Measurements from ENCODE around the gene SEPSECS. TPM values are rescaled to one million over a fixed set of nuclear protein-coding genes. Genes with fewer than 3 reads are reported as not detected.

SEPSECS gene
- total and polyA plus RNA-seq, 9 of the 15 experiments (the other 6 are each of a cell fraction or from before 2014, with no cell fraction given) = 3.9 to 17.2 (median 7.9) TPM

DNA sequence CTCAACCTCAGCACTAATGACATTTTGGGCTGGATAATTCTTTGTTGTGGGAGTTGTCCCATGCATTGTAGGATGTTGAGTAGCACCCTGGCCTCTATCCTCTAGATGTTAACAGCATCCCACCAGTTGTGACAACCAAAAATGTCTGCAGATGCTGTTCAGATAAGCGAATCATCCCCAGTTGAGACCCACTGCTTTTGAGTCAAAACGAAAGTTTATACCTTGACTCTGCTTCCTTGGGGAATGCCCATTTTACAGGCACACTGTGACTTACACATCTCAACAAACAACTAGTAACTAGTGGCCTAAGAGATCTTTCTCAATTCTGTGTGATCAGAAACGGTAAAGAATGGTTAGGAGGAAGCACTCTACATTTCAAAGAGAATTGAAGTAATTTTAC, 37.0 kb downstream of the SEPSECS start:
- no peak overlapping the region for H3K9ac ChIP-seq (ENCODE audit: insufficient read depth in 1 of 2, low read depth in 2 of 2, low read length in 2 of 2)
- H3K4me3 ChIP-seq = no peak overlapping the region
- no peaks in the 10 kb centered on the region for H3K79me2 ChIP-seq (ENCODE audit: control insufficient read depth, insufficient read depth, low read length)
- ChIA-PET CTCF (ENCODE audit: low intra/inter-chr PET ratio) (no interaction called here), POLR2A (no interaction called here)
- TF ChIP-seq KLF16 (IDR thresholded peaks at IDR 0.05) (no peak), RB1 (IDR thresholded peaks at IDR 0.05; ENCODE audit: low read depth) (no peak), FOXA1 (IDR thresholded peaks at IDR 0.05; ENCODE audit: borderline replicate concordance) (no peak), SMC3 (conservative IDR thresholded peaks at IDR 0.05; ENCODE audit: insufficient read depth, low read depth, low read length) (no peak), TCFL5 (CRISPR knock-in tag; conservative IDR thresholded peaks at IDR 0.05) (no peak), LARP7 (IDR thresholded peaks at IDR 0.05) (no peak), FOS (IDR thresholded peaks at IDR 0.05; ENCODE audit: extremely low read depth, insufficient read length) (no peak), GATAD2B (IDR thresholded peaks at IDR 0.05; ENCODE audit: borderline replicate concordance) (no peak), PHB2 (IDR thresholded peaks at IDR 0.05; ENCODE audit: low read depth) (no peak), ZNF217 (CRISPR knock-in tag; IDR thresholded peaks at IDR 0.05) (no peak), CBX5 (IDR thresholded peaks at IDR 0.05; ENCODE audit: borderline replicate concordance, low read depth) (no peak), FOXA3 (CRISPR knock-in tag; conservative IDR thresholded peaks at IDR 0.05 in 1 of 2, IDR thresholded peaks at IDR 0.05 in 1 of 2) (no peak), HNRNPUL1 (IDR thresholded peaks at IDR 0.05; ENCODE audit: low read length) (no peak), ZNF780A (CRISPR knock-in tag; IDR thresholded peaks at IDR 0.05) (no peak), ARHGAP35 (IDR thresholded peaks at IDR 0.05; ENCODE audit: partially characterized antibody) (no peak), TBL1XR1 (IDR thresholded peaks at IDR 0.05; ENCODE audit: low read length in 2 of 2) (no peak)
- TF ChIP-seq, protein P1, sequence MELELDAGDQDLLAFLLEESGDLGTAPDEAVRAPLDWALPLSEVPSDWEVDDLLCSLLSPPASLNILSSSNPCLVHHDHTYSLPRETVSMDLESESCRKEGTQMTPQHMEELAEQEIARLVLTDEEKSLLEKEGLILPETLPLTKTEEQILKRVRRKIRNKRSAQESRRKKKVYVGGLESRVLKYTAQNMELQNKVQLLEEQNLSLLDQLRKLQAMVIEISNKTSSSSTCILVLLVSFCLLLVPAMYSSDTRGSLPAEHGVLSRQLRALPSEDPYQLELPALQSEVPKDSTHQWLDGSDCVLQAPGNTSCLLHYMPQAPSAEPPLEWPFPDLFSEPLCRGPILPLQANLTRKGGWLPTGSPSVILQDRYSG (tag; conservative IDR thresholded peaks at IDR 0.05; ENCODE audit: low read depth) = no peak
- H3K9me1 ChIP-seq (ENCODE audit: control insufficient read depth, insufficient read depth, low read length) = no peaks in the 10 kb centered on the region
- ATAC-seq (no peak), FAIRE-seq (no peak), DNase-seq (ENCODE audit: extremely low read depth in 1 of 4, low spot score in 3 of 4) (no peak)
- WGBS (ENCODE audit: insufficient coverage, low coverage, missing lambda C conversion rate) = 26% methylated on average over 3 of the region's 3 CpGs
- H3K27ac ChIP-seq (ENCODE audit: extremely low read depth, low read depth, low read length) = no peak overlapping the region
- no peaks in the 10 kb centered on the region for H3K9me3 ChIP-seq (replicated peaks; ENCODE audit: control insufficient read depth, insufficient read depth, low read depth, low read length)
- no peaks in the 10 kb centered on the region for H4K20me1 ChIP-seq (replicated peaks; ENCODE audit: control insufficient read depth, insufficient read depth, low read length)
- no peak overlapping the region for H3K4me2 ChIP-seq (ENCODE audit: insufficient read depth, low read length)
- H3K4me1 ChIP-seq (replicated peaks in 1 of 2; ENCODE audit: control insufficient read depth in 2 of 2, insufficient read depth in 2 of 2, low read length in 2 of 2) = no peaks in the 10 kb centered on the region
- peaks cover 9% of the 10 kb centered on the region; the same call in 1 of the 3 replicates for H3K36me3 ChIP-seq (ENCODE audit: control insufficient read depth, insufficient read depth, low read length)
- H2AFZ ChIP-seq (ENCODE audit: low read depth, low read length) = no peak overlapping the region
- BruUV-seq (replicated peaks) = no TSS peak
- intact Hi-C loops (cut with micrococcal nuclease) (no loop called here), in situ Hi-C loops (cut with MboI) (no loop called here)
- no peaks in the 10 kb centered on the region for H3K27me3 ChIP-seq (ENCODE audit: control insufficient read depth in 2 of 2, insufficient read depth in 2 of 2, low read length in 2 of 2)
